Uterus (tissue), 4 donors: ENCODE measurements around the gene CORO6. TPM values are rescaled to one million over a fixed set of nuclear protein-coding genes. Genes with fewer than 3 reads are reported as not detected.
A peak's percentile ranks its signal among the peaks of the same experiment; 100 is the strongest.

Experiments
- DNase-seq, 2 donors: peaks; one replicate each; pipeline ENCODE4 v3.0.0-alpha.2; 2019 to 2020
- H3K27ac ChIP-seq, 2 donors: fragments of 200-600 bp; sonication (generic); 1 replicate in 1 of 2; 2 replicates in 1 of 2; pipeline ENCODE4 v1.5.1; 2016 to 2018
- H3K27me3 ChIP-seq, 2 donors: fragments of 200-600 bp; sonication (generic); one replicate each; pipeline ENCODE4 v1.5.1; 2018 to 2019; ENCODE audit warnings: control low read depth in 1 of 2
- H3K36me3 ChIP-seq, 2 donors: fragments of 200-600 bp; sonication (generic); one replicate each; pipeline ENCODE4 v1.5.1; 2019; ENCODE audit warnings: control low read depth in 1 of 2
- H3K4me1 ChIP-seq, 2 donors: fragments of 200-600 bp; sonication (generic); one replicate each; pipeline ENCODE4 v1.5.1; 2018 to 2019; ENCODE audit warnings: control low read depth in 1 of 2
- H3K4me3 ChIP-seq, 2 donors: fragments of 200-600 bp; sonication (generic); 1 replicate in 1 of 2; 2 replicates in 1 of 2; pipeline ENCODE4 v1.5.1; 2018 to 2019; ENCODE audit warnings: mild to moderate bottlenecking in 1 of 2
- H3K9me3 ChIP-seq, 2 donors: fragments of 200-600 bp; sonication (generic); one replicate each; pipeline ENCODE4 v1.5.1; 2019; ENCODE audit warnings: control low read depth in 1 of 2
- CTCF ChIP-seq, 4 experiments: fragments of 200-600 bp in 2 of 4; fragments of 450-650 bp in 2 of 4; sonication (generic) in 2 of 4; IDR thresholded peaks; one replicate each; pipeline ENCODE4 v1.5.1; 2016 to 2019; ENCODE audit warnings: antibody characterized with exemption in 4 of 4, mild to moderate bottlenecking in 2 of 4, moderate library complexity in 1 of 4
- POLR2A ChIP-seq, 2 donors: fragments of 450-650 bp; IDR thresholded peaks; one replicate each; pipeline ENCODE4 v1.6.1; 2016; ENCODE audit warnings: antibody characterized with exemption in 2 of 2, mild to moderate bottlenecking in 1 of 2, moderate library complexity in 1 of 2
- intact Hi-C: fragments of 100-400 bp; cut with DNase I; formaldehyde crosslinking; loops from one replicate; pipeline ENCODE4 v1.15.1; 2023; ENCODE audit warnings: low total_unique reads
- total RNA-seq, 4 donors: library from RNA; depleted of rRNA in 3 of 4; stranded (reverse); fragments of >200 nt in 3 of 4; gene quantifications; one replicate each; pipeline versions ENCODE4 v1.1.0 to v1.2.4, GENCODE V29; 2014 to 2023
- donor health status: DM: yes; HTN: yes; CAD: no.

CORO6 gene
- total RNA-seq, 4 donors from 2014 or later, result 3.8 to 7.8 (median 5.1) TPM

GRCh38 chr17:29620779-29621500 is 1.8 kb downstream of the CORO6 start:
- no peaks in the 10 kb centered on the region for H3K36me3 ChIP-seq
- H3K9me3 ChIP-seq, result no peaks in the 10 kb centered on the region
- no peak overlapping the region for H3K27ac ChIP-seq
- no peak for DNase-seq
- H3K4me3 ChIP-seq, result no peak overlapping the region
- intact Hi-C loops, result no loop called here
- H3K27me3 ChIP-seq, result peaks cover 0 to 11% of the 10 kb centered on the region in 2 donors
- TF ChIP-seq CTCF (IDR thresholded peaks at IDR 0.05) (no peak), POLR2A (IDR thresholded peaks at IDR 0.05) (no peak)
- peaks cover 0 to 18% of the 10 kb centered on the region in 2 donors for H3K4me1 ChIP-seq

DNA sequence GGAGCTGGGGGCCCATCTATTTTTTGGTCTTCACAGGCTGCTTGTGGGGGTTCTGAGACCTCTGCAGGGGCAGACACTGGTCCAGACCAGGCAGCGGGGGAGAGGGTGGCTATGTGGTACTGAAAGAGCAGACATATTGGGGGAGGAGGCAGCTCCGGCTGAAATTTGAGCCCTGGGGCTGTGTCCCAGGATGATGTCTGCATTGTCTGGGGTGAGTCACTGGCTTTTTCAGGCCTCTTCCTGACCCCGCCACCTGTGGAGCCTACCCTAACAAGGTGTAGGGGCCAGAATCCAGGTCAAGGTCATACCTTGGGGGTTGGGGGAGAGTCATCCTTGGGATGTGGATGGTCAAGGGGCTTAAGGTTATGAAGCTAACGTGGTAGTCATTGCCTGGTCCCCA is 2.4 kb downstream of the CORO6 start:
- H3K27ac ChIP-seq, result no peak overlapping the region

DNA sequence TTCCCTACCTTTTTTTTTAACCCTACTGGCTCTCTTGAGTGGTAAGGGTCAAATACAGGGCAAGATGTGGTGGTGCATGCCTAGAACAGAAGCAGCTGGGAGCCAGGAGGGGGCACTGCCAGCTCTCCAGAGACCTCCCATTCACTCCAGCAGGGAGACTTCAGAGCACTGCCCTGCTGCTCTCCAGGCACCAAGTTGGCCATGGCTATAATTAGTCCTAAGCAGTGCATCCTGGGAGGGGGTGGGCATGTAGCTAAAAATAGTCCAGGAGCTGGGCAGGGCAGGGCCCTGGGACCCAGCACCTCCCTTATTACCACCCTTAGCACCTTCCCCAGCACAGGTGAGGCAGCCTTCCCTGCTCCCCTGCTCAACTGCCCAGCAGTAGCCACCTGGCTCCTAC is 3.5 kb downstream of the CORO6 start:
- no peak for TF ChIP-seq POLR2A (IDR thresholded peaks at IDR 0.05)
- no peak for TF ChIP-seq CTCF (IDR thresholded peaks at IDR 0.05)
- Histone ChIP-seq H3K36me3 (no peaks in the 10 kb centered on the region), H3K27me3 (peaks cover 0 to 11% of the 10 kb centered on the region in 2 donors), H3K27ac (no peak overlapping the region), H3K9me3 (no peaks in the 10 kb centered on the region), H3K4me1 (peaks cover 0 to 18% of the 10 kb centered on the region in 2 donors), H3K4me3 (no peak overlapping the region)
- DNase-seq, result no peak
- intact Hi-C loops, result no loop called here

More for the DNA sequence above, 2.4 kb downstream of the CORO6 start:
- DNase-seq, result no peak
- peaks cover 0 to 11% of the 10 kb centered on the region in 2 donors for H3K27me3 ChIP-seq
- no peaks in the 10 kb centered on the region for H3K36me3 ChIP-seq
- no peaks in the 10 kb centered on the region for H3K9me3 ChIP-seq
- no peak for TF ChIP-seq POLR2A (IDR thresholded peaks at IDR 0.05)
- no peak for TF ChIP-seq CTCF (IDR thresholded peaks at IDR 0.05)
- intact Hi-C loops, result no loop called here
- H3K4me1 ChIP-seq, result peaks cover 0 to 18% of the 10 kb centered on the region in 2 donors
- H3K4me3 ChIP-seq, result no peak overlapping the region

- no peak for DNase-seq
- intact Hi-C loops, result no loop called here
- Histone ChIP-seq H3K36me3 (no peaks in the 10 kb centered on the region), H3K9me3 (no peaks in the 10 kb centered on the region), H3K4me1 (peaks cover 0 to 23% of the 10 kb centered on the region in 2 donors), H3K27me3 (peaks cover 0 to 11% of the 10 kb centered on the region in 2 donors), H3K4me3 (peak overlapping the region in 1 of 2 donors; percentile 3), H3K27ac (no peak overlapping the region)
- no peak for TF ChIP-seq CTCF (IDR thresholded peaks at IDR 0.05)
- no peak for TF ChIP-seq POLR2A (IDR thresholded peaks at IDR 0.05)
Measured at GRCh38 chr17:29618272-29619065, 4.2 kb downstream of the CORO6 start.
